H1 (cell line): Measurements from ENCODE around the gene SLC5A12. TPM values are rescaled to one million over a fixed set of nuclear protein-coding genes. Genes with fewer than 3 reads are reported as not detected.

Experiments used
- CTCF ChIA-PET: fragments of 300-600 bp; sonication (Branson Sonifier 250); formaldehyde crosslinking; loops from one replicate; lab custom pipeline; 2021; ENCODE audit not compliant: partially characterized antibody; lab: Charles Lee
- POLR2A ChIA-PET: fragments of 300-600 bp; sonication (Branson Sonifier 250); formaldehyde crosslinking; loops from one replicate; lab custom pipeline; 2021; ENCODE audit warnings: inconsistent platforms; ENCODE audit not compliant: partially characterized antibody; lab: Charles Lee
- DNase-seq, 2 experiments: peaks; one replicate each; pipeline versions ENCODE4 v3.0.0 to v3.0.0-alpha.2; 2010 to 2022; ENCODE audit warnings: low spot score in 2 of 2, low read depth in 1 of 2, mixed read lengths in 1 of 2
- FAIRE-seq: peaks from 2 replicates; lab custom pipeline; 2011; peaks lifted over from hg19 to GRCh38; lab: Jason Lieb, UNC
- H2AFZ ChIP-seq: 2 replicates; pipeline ENCODE4 v1.8.1; 2012; ENCODE audit warnings: low read length, inconsistent platforms
- H2AK5ac ChIP-seq: 2 replicates; pipeline ENCODE4 v1.6.1; 2013; ENCODE audit warnings: low read depth, low read length
- H2BK120ac ChIP-seq: replicated peaks from 2 replicates; pipeline ENCODE3; 2013; ENCODE audit warnings: low read depth, low read length, inconsistent platforms
- H2BK12ac ChIP-seq: 2 replicates; pipeline ENCODE4 v1.6.1; 2013; ENCODE audit warnings: low read depth, low read length
- H2BK15ac ChIP-seq: 2 replicates; pipeline ENCODE4 v1.6.1; 2013; ENCODE audit warnings: low read length
- H2BK20ac ChIP-seq: 2 replicates; pipeline ENCODE4 v1.6.1; 2013; ENCODE audit warnings: low read length
- H2BK5ac ChIP-seq: 2 replicates; pipeline ENCODE4 v1.6.1; 2013; ENCODE audit warnings: low read depth, low read length
- H3K14ac ChIP-seq: 2 replicates; pipeline ENCODE4 v1.6.1; 2013; ENCODE audit warnings: inconsistent platforms; ENCODE audit not compliant: insufficient read length
- H3K18ac ChIP-seq: 2 replicates; pipeline ENCODE4 v1.6.1; 2013; ENCODE audit warnings: low read length; ENCODE audit errors: extremely low read depth
- H3K23ac ChIP-seq: 2 replicates; pipeline ENCODE4 v1.6.1; 2013; ENCODE audit warnings: inconsistent platforms; ENCODE audit not compliant: insufficient read length
- H3K23me2 ChIP-seq: 2 replicates; pipeline ENCODE4 v1.6.1; 2013; ENCODE audit warnings: low read depth, low read length
- H3K27ac ChIP-seq: 2 replicates; pipeline ENCODE4 v1.6.1; 2011; ENCODE audit warnings: low read depth, low read length, inconsistent platforms
- H3K27me3 ChIP-seq, 4 experiments: replicated peaks in 1 of 4; 1 replicate in 1 of 4; 2 replicates in 3 of 4; pipeline versions ENCODE4 v1.6.1 to v1.8.1; 2011 to 2013; ENCODE audit warnings: low read length in 3 of 4, mild to moderate bottlenecking in 3 of 4, inconsistent platforms in 2 of 4, mixed read lengths in 2 of 4, moderate library complexity in 1 of 4; ENCODE audit not compliant: control insufficient read depth in 3 of 4, insufficient read depth in 3 of 4; ENCODE audit errors: extremely low read depth in 1 of 4
- H3K36me3 ChIP-seq, 4 experiments: 2 replicates each; pipeline versions ENCODE4 v1.6.1 to v1.8.1; 2011 to 2013; ENCODE audit warnings: mild to moderate bottlenecking in 4 of 4, low read length in 3 of 4, moderate library complexity in 2 of 4, control low read depth in 1 of 4, inconsistent platforms in 1 of 4; ENCODE audit not compliant: insufficient read depth in 4 of 4, control insufficient read depth in 2 of 4
- H3K4ac ChIP-seq: replicated peaks from 2 replicates; pipeline ENCODE3; 2013; ENCODE audit warnings: low read length, low read depth, mixed read lengths, inconsistent platforms; ENCODE audit not compliant: insufficient read length
- H3K4me1 ChIP-seq, 4 experiments: replicated peaks in 1 of 4; 1 replicate in 1 of 4; 2 replicates in 3 of 4; pipeline versions ENCODE4 v1.6.1 to v1.8.1; 2011 to 2013; ENCODE audit warnings: low read length in 3 of 4, inconsistent platforms in 2 of 4, mixed read lengths in 1 of 4; ENCODE audit not compliant: insufficient read depth in 4 of 4, control insufficient read depth in 3 of 4
- H3K4me2 ChIP-seq, 2 experiments: 2 replicates each; pipeline versions ENCODE4 v1.6.1 to v1.8.1; 2011 to 2013; ENCODE audit warnings: low read depth in 2 of 2, low read length in 2 of 2, control low read depth in 1 of 2, inconsistent platforms in 1 of 2, mild to moderate bottlenecking in 1 of 2; ENCODE audit not compliant: insufficient read depth in 1 of 2
- H3K4me3 ChIP-seq, 4 experiments: fragments of 200-600, 300-600 bp in 1 of 4; sonication (generic), shearing (Covaris generic), sonication (Bioruptor Twin) in 1 of 4; 2 replicates each; pipeline versions ENCODE4 v1.5.1 to v1.8.1; 2011 to 2016; ENCODE audit warnings: low read length in 4 of 4, low read depth in 3 of 4, control low read depth in 2 of 4, inconsistent platforms in 2 of 4, mild to moderate bottlenecking in 2 of 4, mixed read lengths in 1 of 4, moderate library complexity in 1 of 4; ENCODE audit not compliant: insufficient read depth in 2 of 4; ENCODE audit errors: extremely low read depth in 1 of 4
- H3K56ac ChIP-seq: replicated peaks from 2 replicates; pipeline ENCODE3; 2013; ENCODE audit warnings: low read depth, mild to moderate bottlenecking, mixed read lengths, low read length, inconsistent platforms; ENCODE audit not compliant: insufficient read length
- H3K79me1 ChIP-seq: 2 replicates; pipeline ENCODE4 v1.6.1; 2013; ENCODE audit warnings: low read depth, low read length, control low read depth
- H3K79me2 ChIP-seq, 2 experiments: 2 replicates each; pipeline versions ENCODE4 v1.6.1 to v1.8.1; 2012 to 2013; ENCODE audit warnings: low read length in 2 of 2, mild to moderate bottlenecking in 2 of 2, inconsistent platforms in 1 of 2; ENCODE audit not compliant: insufficient read depth in 2 of 2, control insufficient read depth in 1 of 2
- H3K9ac ChIP-seq, 4 experiments: replicated peaks in 1 of 4; 1 replicate in 1 of 4; 2 replicates in 3 of 4; pipeline versions ENCODE4 v1.6.1 to v1.8.1; 2011 to 2013; ENCODE audit warnings: low read depth in 3 of 4, low read length in 3 of 4, control low read depth in 2 of 4, mild to moderate bottlenecking in 2 of 4, moderate library complexity in 2 of 4, inconsistent platforms in 1 of 4; ENCODE audit errors: extremely low read depth in 1 of 4
- H3K9me3 ChIP-seq, 2 experiments: 2 replicates each; pipeline versions ENCODE4 v1.6.1 to v1.8.1; 2012 to 2013; ENCODE audit warnings: mild to moderate bottlenecking in 2 of 2, moderate library complexity in 2 of 2, control low read depth in 1 of 2, inconsistent platforms in 1 of 2, low read depth in 1 of 2, low read length in 1 of 2, mixed read lengths in 1 of 2; ENCODE audit not compliant: insufficient read depth in 2 of 2
- H4K20me1 ChIP-seq, 2 experiments: replicated peaks in 1 of 2; 2 replicates each; pipeline versions ENCODE3 to v1.8.1; 2011 to 2013; ENCODE audit warnings: inconsistent platforms in 2 of 2, low read length in 2 of 2, mild to moderate bottlenecking in 1 of 2; ENCODE audit not compliant: insufficient read depth in 2 of 2, control insufficient read depth in 1 of 2
- H4K5ac ChIP-seq: 2 replicates; pipeline ENCODE4 v1.6.1; 2013; ENCODE audit warnings: low read length, low read depth, mixed read lengths, inconsistent platforms; ENCODE audit not compliant: insufficient read length
- H4K8ac ChIP-seq: 2 replicates; pipeline ENCODE4 v1.8.0; 2013; ENCODE audit warnings: mild to moderate bottlenecking, moderate library complexity, low read length, inconsistent platforms; ENCODE audit not compliant: insufficient read depth; ENCODE audit errors: extremely low read depth
- H4K91ac ChIP-seq: replicated peaks from 2 replicates; pipeline ENCODE3; 2013; ENCODE audit warnings: low read length, mixed read lengths, inconsistent platforms; ENCODE audit not compliant: insufficient read length
- BCL11A ChIP-seq, 2 experiments: IDR thresholded peaks; one replicate each; pipeline ENCODE4 v1.6.1; 2011; ENCODE audit warnings: low read depth in 2 of 2, low read length in 2 of 2, mild to moderate bottlenecking in 2 of 2
- WGBS, 2 experiments: shearing (Covaris generic) in 1 of 2; methylation state at CpG; one replicate each; pipeline versions ENCODE4 v1.1.6 to v1.1.7; 2013 to 2015; ENCODE audit warnings: low lambda C conversion rate in 2 of 2, mixed read lengths in 2 of 2, inconsistent platforms in 1 of 2, low coverage in 1 of 2, missing lambda C conversion rate in 1 of 2; ENCODE audit not compliant: insufficient replicate concordance in 2 of 2, insufficient coverage in 1 of 2, insufficient read length in 1 of 2; ENCODE audit errors: extremely low coverage in 1 of 2, missing lambda C conversion rate in 1 of 2; 5-methylcytosine and 5-hydroxymethylcytosine counted together
- polyA plus RNA-seq, 7 experiments: library from polyadenylated mRNA; depleted of rRNA in 3 of 7; stranded (reverse) in 5 of 7; unstranded in 2 of 7; fragments of >200 nt in 5 of 7; fragments of 200-250 nt in 2 of 7; gene quantifications; 1 replicate in 5 of 7; 2 replicates in 1 of 7; 4 replicates in 1 of 7; pipeline versions ENCODE4 v1.2.1 to v1.2.3, GENCODE V29; 2011 to 2013; ENCODE audit warnings: missing spikeins in 2 of 7, mixed read lengths in 2 of 7
- total RNA-seq: library from RNA; stranded (reverse); fragmentation: NEBNext Ultra II Directional; extraction: Animal tissue kit (Norgen Biotek cat#: 25700); gene quantifications from 2 replicates; pipeline ENCODE4 v1.2.1, GENCODE V29; 2021

The SLC5A12 gene
- total and polyA plus RNA-seq, 2 of the 8 experiments (the other 6 are each of a cell fraction or from before 2014, with no cell fraction given): 1.3 to 1.4 TPM

- no peak overlapping the region for H4K91ac ChIP-seq
- no peak overlapping the region for H3K9ac ChIP-seq
- peaks cover 0 to 4% (median 0%) of the 10 kb centered on the region in 4 experiments; a peak in 1 of 7 replicates for H3K4me1 ChIP-seq
- WGBS, 2 experiments: 84% methylated on average over 1 of the region's 1 CpG; no CpG with 5 or more reads in 1 of the 2 experiments
- CTCF ChIA-PET: no interaction called here
- no peaks in the 10 kb centered on the region for H3K23me2 ChIP-seq
- H3K4ac ChIP-seq: no peak overlapping the region
- H4K5ac ChIP-seq: no peak overlapping the region
- H3K4me3 ChIP-seq: no peak overlapping the region
- FAIRE-seq: no peak
- H2BK12ac ChIP-seq: no peak overlapping the region
- H3K27me3 ChIP-seq: no peaks in the 10 kb centered on the region
- no peak for TF ChIP-seq BCL11A (IDR thresholded peaks at IDR 0.05; ENCODE audit: low read depth in 2 of 2, low read length in 2 of 2)
- H2BK120ac ChIP-seq: no peak overlapping the region
- no peak overlapping the region for H2BK20ac ChIP-seq
- H4K8ac ChIP-seq: no peak overlapping the region
- no peak overlapping the region for H2BK5ac ChIP-seq
- no peak overlapping the region for H2BK15ac ChIP-seq
- H3K18ac ChIP-seq: no peak overlapping the region
- no peaks in the 10 kb centered on the region for H3K79me1 ChIP-seq
- H3K4me2 ChIP-seq: no peak overlapping the region
- H3K79me2 ChIP-seq: no peaks in the 10 kb centered on the region
- H2AFZ ChIP-seq: no peak overlapping the region
- no peaks in the 10 kb centered on the region; a peak in 1 of 8 replicates for H3K36me3 ChIP-seq
- H3K23ac ChIP-seq: no peak overlapping the region
- H4K20me1 ChIP-seq: no peaks in the 10 kb centered on the region
- POLR2A ChIA-PET: no interaction called here
- H2AK5ac ChIP-seq: no peak overlapping the region
- H3K27ac ChIP-seq: no peak overlapping the region
- no peak overlapping the region for H3K56ac ChIP-seq
- H3K14ac ChIP-seq: no peak overlapping the region
- H3K9me3 ChIP-seq: no peaks in the 10 kb centered on the region
- no peak for DNase-seq
Measured at GRCh38 chr11:26665946-26666345, 55.9 kb downstream of the SLC5A12 start.
